Neural cell (in vitro differentiated cells): ENCODE results near the gene SH3TC1. TPM values are rescaled to one million over a fixed set of nuclear protein-coding genes. Genes with fewer than 3 reads are reported as not detected.

Experiments
- H2AFZ ChIP-seq: fragments of 200-600, 300-800 bp; sonication (generic), shearing (Covaris generic); 2 replicates; pipeline ENCODE4 v1.6.0; 2014; ENCODE audit warnings: low read depth, mild to moderate bottlenecking, antibody characterized with exemption, low read length, moderate library complexity
- H3F3A ChIP-seq: fragments of 200-600 bp; shearing (Covaris generic); 2 replicates; pipeline ENCODE4 v1.6.1; 2016; ENCODE audit warnings: mild to moderate bottlenecking, moderate library complexity, mixed read lengths, antibody characterized with exemption, low read length; ENCODE audit not compliant: insufficient read depth, poor library complexity, severe bottlenecking
- H3K27ac ChIP-seq: fragments of 200-600, 300-800 bp; sonication (generic), shearing (Covaris generic); 2 replicates; pipeline ENCODE4 v1.5.1; 2014; ENCODE audit warnings: mild to moderate bottlenecking, low read length, moderate library complexity
- H3K27me3 ChIP-seq: fragments of 300-800, 200-600 bp; sonication (generic), shearing (Covaris generic); 2 replicates; pipeline ENCODE4 v1.6.0; 2014; ENCODE audit warnings: mild to moderate bottlenecking, low read depth, low read length, moderate library complexity; ENCODE audit not compliant: insufficient read depth
- H3K36me3 ChIP-seq: fragments of 300-800, 200-600 bp; sonication (generic), shearing (Covaris generic); 2 replicates; pipeline ENCODE4 v1.5.1; 2014; ENCODE audit warnings: mild to moderate bottlenecking, antibody characterized with exemption, low read length, moderate library complexity; ENCODE audit not compliant: insufficient read depth
- H3K4me2 ChIP-seq: fragments of 300-800, 200-600 bp; sonication (generic), shearing (Covaris generic); 2 replicates; pipeline ENCODE4 v1.6.0; 2014; ENCODE audit warnings: mild to moderate bottlenecking, low read length
- H3K4me3 ChIP-seq: fragments of 300-800, 200-600 bp; sonication (generic), shearing (Covaris generic); 2 replicates; pipeline ENCODE4 v1.5.1; 2014; ENCODE audit warnings: mild to moderate bottlenecking, low read length, moderate library complexity
- H3K79me2 ChIP-seq: fragments of 200-600 bp; shearing (Covaris generic); replicated peaks from 2 replicates; pipeline ENCODE4 v1.6.0; 2014; ENCODE audit warnings: mild to moderate bottlenecking, low read length, moderate library complexity; ENCODE audit not compliant: insufficient read depth
- H3K9ac ChIP-seq: fragments of 300-800, 200-600 bp; sonication (generic), shearing (Covaris generic); 2 replicates; pipeline ENCODE4 v1.6.1; 2016; ENCODE audit warnings: mild to moderate bottlenecking, low read length, mixed read lengths
- H3K9me2 ChIP-seq: fragments of 200-600 bp; shearing (Covaris generic); 2 replicates; pipeline ENCODE4 v1.6.1; 2016; ENCODE audit warnings: mild to moderate bottlenecking, low read length, mixed read lengths; ENCODE audit not compliant: insufficient read depth
- H3K9me3 ChIP-seq: fragments of 200-600, 300-800 bp; sonication (generic), shearing (Covaris generic); 2 replicates; pipeline ENCODE4 v1.6.1; 2016; ENCODE audit warnings: mild to moderate bottlenecking, mixed run types, low read length, moderate library complexity, mixed read lengths
- H4K20me1 ChIP-seq: fragments of 200-600 bp; shearing (Covaris generic); 2 replicates; pipeline ENCODE4 v1.6.1; 2016; ENCODE audit warnings: mild to moderate bottlenecking, mixed run types; ENCODE audit not compliant: insufficient read depth
- EP300 ChIP-seq: fragments of 450-650 bp; conservative IDR thresholded peaks from 2 replicates; pipeline ENCODE4 v1.6.1; 2014; ENCODE audit warnings: antibody characterized with exemption, mild to moderate bottlenecking, moderate library complexity; ENCODE audit not compliant: poor library complexity, severe bottlenecking
- EZH2 ChIP-seq: fragments of 200-600, 300-800 bp; shearing (Covaris generic), sonication (generic); IDR thresholded peaks from 2 replicates; pipeline ENCODE4 v1.6.1; 2014; ENCODE audit warnings: antibody characterized with exemption, low read length, borderline replicate concordance, mild to moderate bottlenecking; ENCODE audit not compliant: insufficient read depth, poor library complexity, severe bottlenecking
- MXI1 ChIP-seq: fragments of 450-650 bp; conservative IDR thresholded peaks from 2 replicates; pipeline ENCODE4 v1.6.1; 2014; ENCODE audit warnings: antibody characterized with exemption, mild to moderate bottlenecking; ENCODE audit not compliant: poor library complexity, severe bottlenecking
- POLR2AphosphoS5 ChIP-seq: IDR thresholded peaks from 2 replicates; pipeline ENCODE4 v1.6.1; 2012
- RAD21 ChIP-seq: fragments of 450-650 bp; conservative IDR thresholded peaks from 2 replicates; pipeline ENCODE4 v1.6.1; 2014; ENCODE audit warnings: antibody characterized with exemption, mild to moderate bottlenecking, moderate library complexity
- SMC3 ChIP-seq: fragments of 450-650 bp; conservative IDR thresholded peaks from 2 replicates; pipeline ENCODE4 v1.6.1; 2014; ENCODE audit warnings: antibody characterized with exemption, mild to moderate bottlenecking, moderate library complexity; ENCODE audit not compliant: poor library complexity
- TAF1 ChIP-seq: IDR thresholded peaks from 2 replicates; pipeline ENCODE4 v1.6.1; 2012; ENCODE audit warnings: low read depth
- polyA plus RNA-seq: library from polyadenylated mRNA; depleted of rRNA; stranded (reverse); fragments of >200 nt; gene quantifications from 2 replicates; pipeline ENCODE4 v1.2.3, GENCODE V29; 2014
- TF ChIP-seq, protein P1 (sequence below): fragments of 450-650 bp; IDR thresholded peaks from 2 replicates; pipeline ENCODE4 v1.5.1; 2014; ENCODE audit warnings: antibody characterized with exemption, mild to moderate bottlenecking, moderate library complexity; ENCODE audit not compliant: poor library complexity, severe bottlenecking
- TF ChIP-seq, protein P2 (sequence below): IDR thresholded peaks from 2 replicates; pipeline ENCODE4 v1.6.1; 2012; ENCODE audit warnings: borderline replicate concordance

SH3TC1 gene
- polyA plus RNA-seq, 1 donor from 2014 or later: not detected

DNA sequence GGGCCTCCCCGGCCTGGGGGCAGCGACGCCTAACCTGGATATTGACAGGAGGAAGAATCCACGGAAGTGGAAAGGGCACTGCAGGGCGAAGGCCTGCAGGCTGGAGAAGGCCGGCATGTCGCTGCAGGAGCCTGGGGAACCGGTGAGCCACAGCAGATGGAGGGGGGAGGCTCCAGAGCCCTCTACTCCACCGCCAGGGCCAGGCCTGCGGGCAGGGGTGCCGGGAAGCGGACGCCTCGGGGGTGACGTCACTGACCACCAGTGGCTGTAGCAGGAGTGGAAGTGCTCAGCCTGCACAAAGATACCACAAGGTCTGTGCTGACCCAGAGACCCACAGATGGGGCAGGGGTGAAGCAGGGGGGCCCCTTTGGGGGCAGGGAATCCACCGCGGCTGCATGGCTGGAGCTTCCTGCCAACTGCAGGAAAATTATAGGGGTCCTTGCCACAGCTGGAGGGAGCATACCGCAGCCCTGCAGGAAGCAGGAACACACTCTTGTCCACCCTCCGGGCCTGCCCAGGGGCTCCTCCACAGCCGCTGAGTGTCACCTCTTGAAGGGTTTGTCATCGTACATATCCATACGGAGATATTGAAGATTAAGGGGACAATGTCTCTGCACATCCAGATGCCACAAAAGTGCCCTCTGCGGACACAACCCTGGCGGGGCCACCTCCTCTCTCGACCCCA lies 62.9 kb downstream of the SH3TC1 start:
- Histone ChIP-seq H3K4me2 (no peak overlapping the region), H3K79me2 (no peaks in the 10 kb centered on the region), H3K27me3 (no peaks in the 10 kb centered on the region), H3F3A (no peaks in the 10 kb centered on the region), H3K9me2 (no peaks in the 10 kb centered on the region), H3K27ac (no peak overlapping the region), H3K9me3 (no peaks in the 10 kb centered on the region), H3K9ac (no peak overlapping the region), H3K36me3 (no peaks in the 10 kb centered on the region), H4K20me1 (no peaks in the 10 kb centered on the region), H3K4me3 (no peak overlapping the region), H2AFZ (no peak overlapping the region)
- TF ChIP-seq MXI1: no peak
- TF ChIP-seq, protein P1, sequence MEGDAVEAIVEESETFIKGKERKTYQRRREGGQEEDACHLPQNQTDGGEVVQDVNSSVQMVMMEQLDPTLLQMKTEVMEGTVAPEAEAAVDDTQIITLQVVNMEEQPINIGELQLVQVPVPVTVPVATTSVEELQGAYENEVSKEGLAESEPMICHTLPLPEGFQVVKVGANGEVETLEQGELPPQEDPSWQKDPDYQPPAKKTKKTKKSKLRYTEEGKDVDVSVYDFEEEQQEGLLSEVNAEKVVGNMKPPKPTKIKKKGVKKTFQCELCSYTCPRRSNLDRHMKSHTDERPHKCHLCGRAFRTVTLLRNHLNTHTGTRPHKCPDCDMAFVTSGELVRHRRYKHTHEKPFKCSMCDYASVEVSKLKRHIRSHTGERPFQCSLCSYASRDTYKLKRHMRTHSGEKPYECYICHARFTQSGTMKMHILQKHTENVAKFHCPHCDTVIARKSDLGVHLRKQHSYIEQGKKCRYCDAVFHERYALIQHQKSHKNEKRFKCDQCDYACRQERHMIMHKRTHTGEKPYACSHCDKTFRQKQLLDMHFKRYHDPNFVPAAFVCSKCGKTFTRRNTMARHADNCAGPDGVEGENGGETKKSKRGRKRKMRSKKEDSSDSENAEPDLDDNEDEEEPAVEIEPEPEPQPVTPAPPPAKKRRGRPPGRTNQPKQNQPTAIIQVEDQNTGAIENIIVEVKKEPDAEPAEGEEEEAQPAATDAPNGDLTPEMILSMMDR: no peak
- TF ChIP-seq TAF1: no peak
- TF ChIP-seq, protein P2, sequence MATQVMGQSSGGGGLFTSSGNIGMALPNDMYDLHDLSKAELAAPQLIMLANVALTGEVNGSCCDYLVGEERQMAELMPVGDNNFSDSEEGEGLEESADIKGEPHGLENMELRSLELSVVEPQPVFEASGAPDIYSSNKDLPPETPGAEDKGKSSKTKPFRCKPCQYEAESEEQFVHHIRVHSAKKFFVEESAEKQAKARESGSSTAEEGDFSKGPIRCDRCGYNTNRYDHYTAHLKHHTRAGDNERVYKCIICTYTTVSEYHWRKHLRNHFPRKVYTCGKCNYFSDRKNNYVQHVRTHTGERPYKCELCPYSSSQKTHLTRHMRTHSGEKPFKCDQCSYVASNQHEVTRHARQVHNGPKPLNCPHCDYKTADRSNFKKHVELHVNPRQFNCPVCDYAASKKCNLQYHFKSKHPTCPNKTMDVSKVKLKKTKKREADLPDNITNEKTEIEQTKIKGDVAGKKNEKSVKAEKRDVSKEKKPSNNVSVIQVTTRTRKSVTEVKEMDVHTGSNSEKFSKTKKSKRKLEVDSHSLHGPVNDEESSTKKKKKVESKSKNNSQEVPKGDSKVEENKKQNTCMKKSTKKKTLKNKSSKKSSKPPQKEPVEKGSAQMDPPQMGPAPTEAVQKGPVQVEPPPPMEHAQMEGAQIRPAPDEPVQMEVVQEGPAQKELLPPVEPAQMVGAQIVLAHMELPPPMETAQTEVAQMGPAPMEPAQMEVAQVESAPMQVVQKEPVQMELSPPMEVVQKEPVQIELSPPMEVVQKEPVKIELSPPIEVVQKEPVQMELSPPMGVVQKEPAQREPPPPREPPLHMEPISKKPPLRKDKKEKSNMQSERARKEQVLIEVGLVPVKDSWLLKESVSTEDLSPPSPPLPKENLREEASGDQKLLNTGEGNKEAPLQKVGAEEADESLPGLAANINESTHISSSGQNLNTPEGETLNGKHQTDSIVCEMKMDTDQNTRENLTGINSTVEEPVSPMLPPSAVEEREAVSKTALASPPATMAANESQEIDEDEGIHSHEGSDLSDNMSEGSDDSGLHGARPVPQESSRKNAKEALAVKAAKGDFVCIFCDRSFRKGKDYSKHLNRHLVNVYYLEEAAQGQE: no peak
- TF ChIP-seq EZH2: no peak
- no peak for TF ChIP-seq POLR2AphosphoS5
- no peak for TF ChIP-seq SMC3
- TF ChIP-seq EP300: no peak
- no peak for TF ChIP-seq RAD21

DNA sequence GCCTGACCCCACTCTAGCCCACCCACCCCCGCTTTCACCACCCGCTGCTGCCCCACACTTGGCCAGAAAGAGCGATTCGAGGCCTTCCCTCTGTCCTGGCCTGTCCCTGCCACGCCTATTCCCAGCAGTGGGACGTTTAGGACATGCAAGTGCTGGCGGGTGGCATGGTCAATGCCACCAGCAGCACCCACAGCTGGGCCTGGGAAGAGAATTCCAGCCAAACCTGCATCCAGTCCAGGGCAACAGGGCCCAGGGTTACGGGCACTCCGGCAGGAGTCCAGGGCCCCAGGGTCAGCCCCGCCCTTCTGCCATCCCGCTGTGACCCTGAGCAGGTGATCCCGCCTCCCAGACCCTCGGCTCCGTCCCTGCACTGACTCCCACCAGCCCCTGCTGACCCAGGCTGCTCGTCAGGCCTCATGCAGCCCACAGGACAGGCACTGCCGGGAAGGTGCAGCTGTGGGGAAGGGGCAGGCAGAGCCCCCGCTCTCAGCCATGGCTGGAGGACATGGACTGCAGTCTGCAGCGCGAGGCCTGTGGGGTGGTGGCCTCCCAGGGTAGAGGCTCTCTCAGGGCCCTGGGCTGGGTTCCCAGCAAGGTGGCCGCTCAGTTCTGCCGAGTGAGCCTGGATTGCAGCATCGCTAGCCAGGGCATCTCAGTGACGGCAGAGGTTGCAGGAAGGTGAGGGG lies 63.7 kb downstream of the SH3TC1 start:
- Histone ChIP-seq H3F3A (no peaks in the 10 kb centered on the region), H3K9me3 (no peaks in the 10 kb centered on the region), H3K4me2 (no peak overlapping the region), H3K9ac (no peak overlapping the region), H2AFZ (no peak overlapping the region), H4K20me1 (no peaks in the 10 kb centered on the region), H3K27me3 (no peaks in the 10 kb centered on the region), H3K4me3 (no peak overlapping the region), H3K9me2 (no peaks in the 10 kb centered on the region), H3K27ac (no peak overlapping the region), H3K79me2 (no peaks in the 10 kb centered on the region), H3K36me3 (no peaks in the 10 kb centered on the region)
- TF ChIP-seq POLR2AphosphoS5: no peak
- no peak for TF ChIP-seq SMC3
- TF ChIP-seq TAF1: no peak
- TF ChIP-seq, protein P2: no peak
- no peak for TF ChIP-seq RAD21
- no peak for TF ChIP-seq EZH2
- TF ChIP-seq, protein P1: no peak
- no peak for TF ChIP-seq MXI1
- TF ChIP-seq EP300: no peak
